IMR-90 (cell line): ENCODE data around the gene PDE4DIP. TPM values are rescaled to one million over a fixed set of nuclear protein-coding genes. Genes with fewer than 3 reads are reported as not detected.
"Not testable (repeated sequence)": the region's sequence is repeated elsewhere in the genome, so short reads cannot be mapped to it uniquely, and the experiment has no call there.

Experiments used
- ATAC-seq: fragments of 200-7000 bp; cut with Tn5 transposase; 2 replicates; pipeline ENCODE4 v1.9.1; 2020; ENCODE audit warnings: low read depth, mild to moderate bottlenecking, moderate library complexity
- BruUV-seq: library from RNA; stranded (reverse); fragments of 400-500 nt; replicated peaks from 2 replicates; lab custom pipeline; 2021; lab: Mats Ljungman, UMichigan
- CTCF ChIA-PET: fragments of 300-600 bp; formaldehyde crosslinking; extraction: SDS; loops from one replicate; lab custom pipeline; 2021; ENCODE audit warnings: antibody characterized with exemption; lab: Yijun Ruan, JAX
- POLR2A ChIA-PET: fragments of 300-600 bp; sonication (Branson Sonifier 250); formaldehyde crosslinking; loops from one replicate; lab custom pipeline; 2022; ENCODE audit warnings: antibody characterized with exemption; ENCODE audit not compliant: unreplicated experiment; lab: Charles Lee
- DNase-seq: peaks from one replicate; pipeline ENCODE4 v3.0.0; 2013
- H2AFZ ChIP-seq: replicated peaks from 2 replicates; pipeline ENCODE3; 2013; ENCODE audit warnings: low read length, mild to moderate bottlenecking; ENCODE audit not compliant: poor library complexity
- H2AK5ac ChIP-seq: 2 replicates; pipeline ENCODE4 v1.6.1; 2013; ENCODE audit warnings: low read depth, low read length, inconsistent platforms
- H2AK9ac ChIP-seq: replicated peaks from 2 replicates; pipeline ENCODE3; 2013; ENCODE audit warnings: mild to moderate bottlenecking, low read depth, low read length, moderate library complexity; ENCODE audit not compliant: poor library complexity
- H2BK120ac ChIP-seq: 2 replicates; pipeline ENCODE4 v1.6.1; 2013; ENCODE audit warnings: low read depth, low read length, inconsistent platforms
- H2BK15ac ChIP-seq: 3 replicates; pipeline ENCODE4 v1.6.1; 2013; ENCODE audit warnings: low read depth, low read length, inconsistent platforms
- H2BK20ac ChIP-seq: 2 replicates; pipeline ENCODE4 v1.6.1; 2013; ENCODE audit warnings: low read depth, mild to moderate bottlenecking, inconsistent platforms, low read length, moderate library complexity
- H2BK5ac ChIP-seq: 2 replicates; pipeline ENCODE4 v1.6.1; 2013; ENCODE audit warnings: mild to moderate bottlenecking, low read depth, low read length, inconsistent platforms; ENCODE audit not compliant: poor library complexity, severe bottlenecking
- H3K14ac ChIP-seq: replicated peaks from 2 replicates; pipeline ENCODE4 v1.6.1; 2013; ENCODE audit warnings: low read depth, low read length, inconsistent platforms
- H3K18ac ChIP-seq: 2 replicates; pipeline ENCODE4 v1.6.1; 2013; ENCODE audit warnings: low read depth, low read length, control low read depth
- H3K23ac ChIP-seq: 2 replicates; pipeline ENCODE4 v1.6.1; 2013; ENCODE audit warnings: low read depth, low read length, inconsistent platforms
- H3K27ac ChIP-seq: 2 replicates; pipeline ENCODE4 v1.5.1; 2013; ENCODE audit warnings: mild to moderate bottlenecking, control low read depth, low read length; ENCODE audit not compliant: insufficient read depth
- H3K27me3 ChIP-seq: 2 replicates; pipeline ENCODE4 v1.6.1; 2013; ENCODE audit warnings: low read length; ENCODE audit not compliant: control insufficient read depth, insufficient read depth
- H3K36me3 ChIP-seq: 2 replicates; pipeline ENCODE4 v1.6.1; 2013; ENCODE audit warnings: low read length, mixed read lengths; ENCODE audit not compliant: control insufficient read depth, insufficient read depth
- H3K4ac ChIP-seq: 2 replicates; pipeline ENCODE4 v1.6.1; 2013; ENCODE audit warnings: low read depth, low read length, inconsistent platforms
- H3K4me1 ChIP-seq: 2 replicates; pipeline ENCODE4 v1.6.1; 2013; ENCODE audit warnings: low read length, mixed read lengths; ENCODE audit not compliant: control insufficient read depth, insufficient read depth
- H3K4me2 ChIP-seq: 2 replicates; pipeline ENCODE4 v1.6.1; 2013; ENCODE audit warnings: low read depth, mild to moderate bottlenecking, control low read depth, low read length, moderate library complexity
- H3K4me3 ChIP-seq: 2 replicates; pipeline ENCODE4 v1.5.1; 2013; ENCODE audit warnings: low read depth, mild to moderate bottlenecking, control low read depth, low read length, moderate library complexity; ENCODE audit not compliant: insufficient read depth
- H3K56ac ChIP-seq: 2 replicates; pipeline ENCODE4 v1.6.1; 2013; ENCODE audit warnings: low read length, inconsistent platforms; ENCODE audit not compliant: insufficient read depth; ENCODE audit errors: extremely low read depth
- H3K79me1 ChIP-seq, 2 experiments: 2 replicates each; pipeline ENCODE4 v1.6.1; 2013; ENCODE audit warnings: low read length in 2 of 2, inconsistent platforms in 1 of 2, low read depth in 1 of 2
- H3K9ac ChIP-seq: 2 replicates; pipeline ENCODE4 v1.6.1; 2013; ENCODE audit warnings: low read depth, low read length, control low read depth
- H3K9me1 ChIP-seq: 2 replicates; pipeline ENCODE4 v1.6.1; 2013; ENCODE audit warnings: low read length, inconsistent platforms; ENCODE audit not compliant: insufficient read depth
- H3K9me3 ChIP-seq: 2 replicates; pipeline ENCODE4 v1.6.1; 2013; ENCODE audit warnings: low read length; ENCODE audit not compliant: control insufficient read depth, insufficient read depth
- H4K20me1 ChIP-seq: 2 replicates; pipeline ENCODE4 v1.6.1; 2013; ENCODE audit warnings: low read length, inconsistent platforms; ENCODE audit not compliant: insufficient read depth
- H4K5ac ChIP-seq: 2 replicates; pipeline ENCODE4 v1.6.1; 2013; ENCODE audit warnings: mild to moderate bottlenecking, low read depth, low read length, control low read depth
- H4K8ac ChIP-seq, 2 experiments: 2 replicates each; pipeline ENCODE4 v1.6.1; 2013; ENCODE audit warnings: low read depth in 2 of 2, low read length in 2 of 2, control low read depth in 1 of 2, inconsistent platforms in 1 of 2
- H4K91ac ChIP-seq: 2 replicates; pipeline ENCODE4 v1.6.1; 2013; ENCODE audit warnings: low read depth, low read length, inconsistent platforms; ENCODE audit not compliant: insufficient read depth
- WGBS, 2 experiments: methylation state at CpG; one replicate each; pipeline versions ENCODE4 v1.1.5 to v1.1.7; 2013; ENCODE audit warnings: missing lambda C conversion rate in 2 of 2; ENCODE audit not compliant: insufficient read length in 1 of 2; ENCODE audit errors: extremely low coverage in 2 of 2; 5-methylcytosine and 5-hydroxymethylcytosine counted together
- dilution Hi-C: fragments of 300-500 bp; cut with HindIII; formaldehyde crosslinking; loops from one replicate; pipeline ENCODE4 v1.14.3; 2018; ENCODE audit warnings: low sequenced_read_pairs; ENCODE audit not compliant: unreplicated experiment
- in situ Hi-C: fragments of 300-500 bp; cut with MboI; formaldehyde crosslinking; loops from 3 replicates; pipeline ENCODE4 v1.14.3; 2019; ENCODE audit warnings: low sequenced_read_pairs, inconsistent platforms, mixed read lengths
- intact Hi-C: fragments of 100-400 bp; cut with micrococcal nuclease; formaldehyde crosslinking; loops from 2 replicates; pipeline ENCODE4 v1.10.0; 2022
- polyA plus RNA-seq, 3 experiments: library from polyadenylated mRNA; depleted of rRNA; stranded (reverse); fragments of >200 nt; gene quantifications; 2 replicates each; pipeline ENCODE4 v1.2.3, GENCODE V29; 2012; ENCODE audit warnings: low replicate concordance in 1 of 3
- total RNA-seq: library from RNA; depleted of rRNA; stranded (reverse); fragments of >200 nt; gene quantifications from 2 replicates; pipeline ENCODE4 v1.2.3, GENCODE V29; 2012

Gene PDE4DIP
- total and polyA plus RNA-seq, 2 of the 4 experiments (the other 2 are of a cell fraction), result 36.7 to 74.4 TPM

GRCh38 chr1:148828531-148828930 is 15.7 kb upstream of the PDE4DIP start:
- H3K27ac ChIP-seq, H3K9me1 ChIP-seq, H3K56ac ChIP-seq, H4K91ac ChIP-seq, H4K8ac ChIP-seq, H3K27me3 ChIP-seq, H3K4me1 ChIP-seq, dilution Hi-C loops, H3K18ac ChIP-seq, intact Hi-C loops, H2BK15ac ChIP-seq, CTCF ChIA-PET, POLR2A ChIA-PET, H4K20me1 ChIP-seq, H2BK20ac ChIP-seq, H3K9ac ChIP-seq, H2AFZ ChIP-seq, H2AK5ac ChIP-seq, BruUV-seq, DNase-seq, H3K14ac ChIP-seq, H4K5ac ChIP-seq, H3K23ac ChIP-seq, H2BK5ac ChIP-seq, ATAC-seq, H3K4ac ChIP-seq, H3K79me1 ChIP-seq, H3K4me2 ChIP-seq, H3K4me3 ChIP-seq, H3K9me3 ChIP-seq, H2AK9ac ChIP-seq, H3K36me3 ChIP-seq, in situ Hi-C loops, H2BK120ac ChIP-seq: not testable (repeated sequence)
- no CpG with 5 or more reads among the region's 2 CpGs for WGBS, 2 experiments

- POLR2A ChIA-PET, H3K9me1 ChIP-seq, H4K5ac ChIP-seq, H3K4ac ChIP-seq, H3K23ac ChIP-seq, BruUV-seq, H3K56ac ChIP-seq, CTCF ChIA-PET, H2AFZ ChIP-seq, H3K36me3 ChIP-seq, H2AK9ac ChIP-seq, dilution Hi-C loops, H3K4me3 ChIP-seq, H3K4me1 ChIP-seq, H3K18ac ChIP-seq, ATAC-seq, intact Hi-C loops, H2BK5ac ChIP-seq, H3K9ac ChIP-seq, H3K79me1 ChIP-seq, H4K8ac ChIP-seq, H3K27me3 ChIP-seq, H4K91ac ChIP-seq, H2AK5ac ChIP-seq, DNase-seq, H3K27ac ChIP-seq, H2BK20ac ChIP-seq, H3K14ac ChIP-seq, H2BK15ac ChIP-seq, in situ Hi-C loops, H4K20me1 ChIP-seq, H2BK120ac ChIP-seq, H3K4me2 ChIP-seq, H3K9me3 ChIP-seq: not testable (repeated sequence)
Observed at GRCh38 chr1:148828962-148829361, 15.3 kb upstream of the PDE4DIP start.
